CD14-positive monocyte (primary cell): ENCODE data around the gene DPF3. TPM values are rescaled to one million over a fixed set of nuclear protein-coding genes. Genes with fewer than 3 reads are reported as not detected.

Experiments
- DNase-seq, 3 donors: peaks; one replicate each; pipeline ENCODE4 v3.0.0-alpha.2; 2011 to 2022
- H2AFZ ChIP-seq: 2 replicates; pipeline ENCODE4 v1.6.0; 2012; ENCODE audit warnings: mild to moderate bottlenecking, low read depth, low read length, inconsistent platforms; ENCODE audit not compliant: insufficient read depth, poor library complexity, severe bottlenecking
- H3K27ac ChIP-seq, 2 donors: 1 replicate in 1 of 2; 2 replicates in 1 of 2; pipeline ENCODE4 v1.5.1; 2012 to 2013; ENCODE audit warnings: low read length in 2 of 2, control low read depth in 1 of 2, inconsistent platforms in 1 of 2, low read depth in 1 of 2, mild to moderate bottlenecking in 1 of 2
- H3K27me3 ChIP-seq, 2 donors: one replicate each; pipeline versions ENCODE4 v1.6.0 to v1.6.1; 2011 to 2013; ENCODE audit warnings: low read length in 2 of 2; ENCODE audit not compliant: control insufficient read depth in 2 of 2, insufficient read depth in 2 of 2
- H3K36me3 ChIP-seq, 2 donors: replicated peaks in 1 of 2; 1 replicate in 1 of 2; 2 replicates in 1 of 2; pipeline versions ENCODE4 v1.5.1 to v1.6.1; 2012 to 2013; ENCODE audit warnings: low read length in 2 of 2, control low read depth in 1 of 2, inconsistent platforms in 1 of 2, mild to moderate bottlenecking in 1 of 2; ENCODE audit not compliant: insufficient read depth in 2 of 2, control insufficient read depth in 1 of 2
- H3K4me1 ChIP-seq, 2 donors: 1 replicate in 1 of 2; 2 replicates in 1 of 2; pipeline versions ENCODE4 v1.5.1 to v1.6.1; 2012 to 2013; ENCODE audit warnings: low read length in 2 of 2, control low read depth in 1 of 2, inconsistent platforms in 1 of 2, mild to moderate bottlenecking in 1 of 2, moderate library complexity in 1 of 2; ENCODE audit not compliant: insufficient read depth in 2 of 2, control insufficient read depth in 1 of 2
- H3K4me2 ChIP-seq: replicated peaks from 2 replicates; pipeline ENCODE3; 2012; ENCODE audit warnings: low read length, moderate library complexity, mild to moderate bottlenecking; ENCODE audit not compliant: poor library complexity, severe bottlenecking; ENCODE audit errors: extremely low read depth
- H3K4me3 ChIP-seq, 3 experiments: fragments of 200-600 bp in 1 of 3; sonication (generic) in 1 of 3; replicated peaks in 1 of 3; 1 replicate in 2 of 3; 2 replicates in 1 of 3; pipeline ENCODE4 v1.5.1; 2011 to 2013; ENCODE audit warnings: low read length in 3 of 3, mild to moderate bottlenecking in 3 of 3, control low read depth in 2 of 3, low read depth in 2 of 3, inconsistent platforms in 1 of 3, moderate library complexity in 1 of 3
- H3K79me2 ChIP-seq: 2 replicates; pipeline ENCODE4 v1.6.0; 2012; ENCODE audit warnings: mild to moderate bottlenecking, control low read depth, inconsistent platforms, low read length, moderate library complexity; ENCODE audit not compliant: insufficient read depth
- H3K9ac ChIP-seq: 2 replicates; pipeline ENCODE4 v1.6.0; 2017; ENCODE audit warnings: low read length, mild to moderate bottlenecking; ENCODE audit not compliant: insufficient read depth, poor library complexity, severe bottlenecking
- H3K9me3 ChIP-seq, 2 donors: replicated peaks in 1 of 2; 1 replicate in 1 of 2; 2 replicates in 1 of 2; pipeline versions ENCODE4 v1.5.1 to v1.6.1; 2012 to 2013; ENCODE audit warnings: low read length in 2 of 2, control low read depth in 1 of 2; ENCODE audit not compliant: control insufficient read depth in 1 of 2, insufficient read depth in 1 of 2
- H4K20me1 ChIP-seq: 2 replicates; pipeline ENCODE4 v1.6.0; 2012; ENCODE audit warnings: mild to moderate bottlenecking, low read length, control low read depth, moderate library complexity; ENCODE audit not compliant: insufficient read depth
- H3K27ac Mint-ChIP-seq, 7 donors: one replicate each; pipeline ENCODE4 v1.8.0; 2020; ENCODE audit warnings: mild to moderate bottlenecking in 7 of 7, mixed read lengths in 7 of 7, moderate library complexity in 6 of 7, inconsistent platforms in 2 of 7
- H3K27me3 Mint-ChIP-seq, 3 donors: one replicate each; pipeline ENCODE4 v1.8.0; 2021 to 2022; ENCODE audit warnings: low read depth in 3 of 3, mild to moderate bottlenecking in 3 of 3, mixed read lengths in 3 of 3, moderate library complexity in 3 of 3, inconsistent platforms in 1 of 3
- H3K36me3 Mint-ChIP-seq, 2 donors: one replicate each; pipeline ENCODE4 v1.8.0; 2020; ENCODE audit warnings: mixed read lengths in 2 of 2, inconsistent platforms in 1 of 2, mild to moderate bottlenecking in 1 of 2
- H3K4me1 Mint-ChIP-seq: one replicate; pipeline ENCODE4 v1.8.0; 2020; ENCODE audit warnings: mild to moderate bottlenecking, mixed read lengths
- H3K4me3 Mint-ChIP-seq, 2 donors: one replicate each; pipeline ENCODE4 v1.8.0; 2020; ENCODE audit warnings: mild to moderate bottlenecking in 2 of 2, mixed read lengths in 2 of 2, moderate library complexity in 1 of 2
- H3K9me3 Mint-ChIP-seq, 7 donors: one replicate each; pipeline ENCODE4 v1.8.0; 2020 to 2022; ENCODE audit warnings: mixed read lengths in 7 of 7, mild to moderate bottlenecking in 6 of 7, moderate library complexity in 6 of 7, inconsistent platforms in 2 of 7
- CTCF ChIP-seq: fragments of 200-600 bp; IDR thresholded peaks from one replicate; pipeline ENCODE4 v1.8.0; 2022; ENCODE audit warnings: antibody characterized with exemption, mild to moderate bottlenecking
- WGBS: methylation state at CpG from one replicate; pipeline ENCODE4 v1.1.5; 2013; ENCODE audit warnings: missing lambda C conversion rate; ENCODE audit not compliant: insufficient coverage; 5-methylcytosine and 5-hydroxymethylcytosine counted together
- intact Hi-C, 2 donors: fragments of 100-400 bp; cut with micrococcal nuclease; formaldehyde crosslinking; loops; one replicate each; pipeline versions ENCODE4 v1.15.0 to v1.15.1; 2023
- polyA plus RNA-seq, 3 donors: library from polyadenylated mRNA; depleted of rRNA in 1 of 3; unstranded in 2 of 3; stranded (reverse) in 1 of 3; fragments of 300-500 nt in 2 of 3; fragments of >200 nt in 1 of 3; fragmentation: Illumina TruSeq in 2 of 3; gene quantifications; 1 replicate in 2 of 3; 2 replicates in 1 of 3; pipeline ENCODE4 v1.2.3, GENCODE V29; 2012 to 2021

The DPF3 gene
- polyA plus RNA-seq, 3 donors: 0.33 to 0.39 TPM; not detected in 1

- H4K20me1 ChIP-seq: no peaks in the 10 kb centered on the region
- H3K9me3 ChIP-seq: peaks cover 6 to 17% of the 10 kb centered on the region in 2 donors
- peaks cover 16 to 20% of the 10 kb centered on the region in 2 donors for H3K4me1 ChIP-seq
- Mint-ChIP-seq H3K4me3 (peak overlapping the region in 1 of 2 donors; percentile 53), H3K36me3 (peaks cover 7 to 11% of the 10 kb centered on the region in 2 donors), H3K27me3 (peaks cover 56 to 76% (median 71%) of the 10 kb centered on the region in 3 donors), H3K27ac (no peak overlapping the region), H3K4me1 (peaks cover 22% of the 10 kb centered on the region), H3K9me3 (peaks cover 0 to 18% (median 11%) of the 10 kb centered on the region in 7 donors)
- H3K36me3 ChIP-seq: no peaks in the 10 kb centered on the region
- no peak overlapping the region for H3K4me3 ChIP-seq
- no peak overlapping the region for H3K27ac ChIP-seq
- H2AFZ ChIP-seq: no peak overlapping the region
- WGBS: 60% methylated on average over 1 of the region's 2 CpGs
- H3K4me2 ChIP-seq: no peak overlapping the region
- intact Hi-C loops: no loop called here
- H3K79me2 ChIP-seq: no peaks in the 10 kb centered on the region
- H3K27me3 ChIP-seq: peaks cover 54 to 65% of the 10 kb centered on the region in 2 donors
- no peak overlapping the region for H3K9ac ChIP-seq
- TF ChIP-seq CTCF: no peak
- no peak for DNase-seq
These were observed 5.2 kb downstream of the DPF3 start for GRCh38 chr14:72888636-72889201.

- Histone ChIP-seq H3K4me1 (peaks cover 15% of the 10 kb centered on the region in 2 donors), H3K4me3 (no peak overlapping the region), H2AFZ (no peak overlapping the region), H3K79me2 (no peaks in the 10 kb centered on the region), H3K27ac (no peak overlapping the region), H3K27me3 (peaks cover 53 to 63% of the 10 kb centered on the region in 2 donors), H4K20me1 (no peaks in the 10 kb centered on the region), H3K4me2 (no peak overlapping the region), H3K36me3 (no peaks in the 10 kb centered on the region), H3K9ac (no peak overlapping the region), H3K9me3 (peaks cover 6 to 17% of the 10 kb centered on the region in 2 donors)
- H3K4me3 Mint-ChIP-seq: peak overlapping the region in 1 of 2 donors; percentile 15
- peaks cover 56 to 73% (median 72%) of the 10 kb centered on the region in 3 donors for H3K27me3 Mint-ChIP-seq
- no peak for TF ChIP-seq CTCF
- H3K27ac Mint-ChIP-seq: no peak overlapping the region
- peaks cover 6 to 11% of the 10 kb centered on the region in 2 donors for H3K36me3 Mint-ChIP-seq
- H3K4me1 Mint-ChIP-seq: peaks cover 20% of the 10 kb centered on the region
- WGBS: 97% methylated on average over 2 of the region's 2 CpGs
- H3K9me3 Mint-ChIP-seq: peaks cover 0 to 15% (median 9%) of the 10 kb centered on the region in 7 donors
- no peak for DNase-seq
- intact Hi-C loops: no loop called here
These were observed 5.7 kb downstream of the DPF3 start for GRCh38 chr14:72888192-72888591.
